ENCODE results near the gene SEMA7A.
"Not testable (repeated sequence)": the region's sequence is repeated elsewhere in the genome, so short reads cannot be mapped to it uniquely, and the experiment has no call there.

SEMA7A gene

GRCh38 chr15:74433592-74434262 is at the start of gene SEMA7A:
SEMA7A (minus strand) TSS chr15:74433958; CDS start chr15:74433918, 40 bp downstream.
- no peak for FAIRE-seq

DNA sequence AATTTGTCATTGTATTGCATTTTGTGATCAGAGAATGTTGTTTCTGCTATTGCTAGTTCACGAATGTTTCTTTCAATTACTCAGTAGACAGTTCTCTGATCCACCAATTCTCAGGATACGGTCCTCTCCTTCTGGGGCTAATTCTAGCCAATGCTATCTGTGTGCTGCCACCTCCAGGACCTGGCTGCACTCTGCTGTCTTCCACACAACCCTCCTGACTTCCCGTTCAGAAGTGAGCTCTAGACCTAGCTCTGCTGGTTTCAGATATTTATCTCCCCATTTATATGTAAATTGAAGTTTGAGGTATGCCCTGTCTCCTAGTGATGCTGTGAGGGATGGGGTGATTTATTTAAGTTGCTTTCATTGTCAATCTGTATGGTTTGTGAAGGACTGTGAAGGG is 48.9 kb upstream of the SEMA7A start:
- no peak for FAIRE-seq

DNA sequence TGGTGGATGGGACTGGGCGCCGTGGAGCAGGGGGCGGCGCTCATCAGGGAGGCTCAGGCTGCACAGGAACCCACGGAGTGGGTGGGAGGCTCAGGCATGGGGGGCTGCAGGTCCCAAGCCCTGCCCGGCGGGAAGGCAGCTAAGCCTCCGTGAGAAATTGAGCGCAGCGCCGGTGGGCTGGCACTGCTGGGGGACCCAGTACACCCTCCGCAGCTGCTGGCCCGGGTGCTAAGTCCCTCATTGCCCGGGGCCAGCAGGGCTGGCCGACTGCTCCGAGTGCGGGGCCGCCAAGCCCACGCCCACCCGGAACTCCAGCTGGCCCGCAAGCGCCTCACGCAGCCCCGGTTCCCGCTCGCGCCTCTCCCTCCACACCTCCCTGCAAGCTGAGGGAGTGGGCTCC is 46.6 kb upstream of the SEMA7A start:
- not testable (repeated sequence) for FAIRE-seq

DNA sequence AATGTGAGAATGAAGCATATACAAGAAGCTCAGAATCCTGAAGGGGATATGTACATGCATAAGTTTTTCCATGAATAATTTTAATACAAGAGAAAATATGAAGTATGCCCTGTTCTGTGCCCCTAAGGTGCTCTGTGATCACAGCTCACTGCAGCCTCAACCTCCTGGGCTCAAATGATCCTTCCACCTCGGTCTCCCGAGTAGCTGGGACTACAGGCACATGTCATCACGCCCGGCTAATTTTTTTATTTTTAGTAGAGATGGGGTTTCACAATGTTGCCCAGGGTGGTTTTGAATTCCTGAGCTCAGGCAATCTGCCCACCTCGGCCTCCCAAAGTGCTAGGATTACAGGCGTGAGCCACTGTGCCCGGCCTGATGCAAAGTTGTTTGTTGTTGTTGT is 37.9 kb upstream of the SEMA7A start:
- FAIRE-seq = not testable (repeated sequence)

DNA sequence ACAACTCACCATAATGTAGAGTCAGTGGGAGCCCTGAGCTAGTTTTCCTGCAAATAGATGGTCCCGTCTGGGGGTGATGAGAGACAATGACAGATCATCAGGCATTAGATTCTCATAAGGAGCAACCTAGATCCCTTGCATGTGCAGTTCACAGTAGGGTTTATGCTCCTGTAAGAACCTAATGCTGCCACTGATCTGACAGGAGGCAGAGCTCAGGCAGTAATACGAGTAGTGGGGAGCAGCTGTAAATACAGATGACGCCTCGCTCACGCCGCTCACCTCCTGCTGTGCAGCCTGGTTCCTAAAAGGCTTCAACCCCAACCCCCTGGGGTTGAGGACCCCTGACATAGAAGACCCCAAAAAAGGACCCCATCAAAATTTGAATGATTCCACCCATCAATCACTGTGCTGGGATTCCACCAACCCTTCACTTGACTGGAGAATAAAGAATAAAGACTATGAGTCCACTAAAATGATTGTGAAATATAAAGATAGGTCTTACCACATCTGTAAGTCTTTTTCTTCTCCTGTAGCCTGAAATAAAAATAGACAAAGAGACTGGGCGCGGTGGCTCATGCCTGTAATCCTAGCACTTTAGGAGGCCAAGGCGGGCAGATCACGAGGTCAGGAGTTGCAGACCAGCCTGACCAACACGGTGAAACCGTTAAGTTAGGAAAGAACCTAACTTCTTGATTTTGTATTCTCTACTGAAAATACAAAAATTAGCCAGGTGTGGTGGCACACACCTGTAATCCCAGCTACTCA is 37.1 kb upstream of the SEMA7A start:
- FAIRE-seq = no peak

DNA sequence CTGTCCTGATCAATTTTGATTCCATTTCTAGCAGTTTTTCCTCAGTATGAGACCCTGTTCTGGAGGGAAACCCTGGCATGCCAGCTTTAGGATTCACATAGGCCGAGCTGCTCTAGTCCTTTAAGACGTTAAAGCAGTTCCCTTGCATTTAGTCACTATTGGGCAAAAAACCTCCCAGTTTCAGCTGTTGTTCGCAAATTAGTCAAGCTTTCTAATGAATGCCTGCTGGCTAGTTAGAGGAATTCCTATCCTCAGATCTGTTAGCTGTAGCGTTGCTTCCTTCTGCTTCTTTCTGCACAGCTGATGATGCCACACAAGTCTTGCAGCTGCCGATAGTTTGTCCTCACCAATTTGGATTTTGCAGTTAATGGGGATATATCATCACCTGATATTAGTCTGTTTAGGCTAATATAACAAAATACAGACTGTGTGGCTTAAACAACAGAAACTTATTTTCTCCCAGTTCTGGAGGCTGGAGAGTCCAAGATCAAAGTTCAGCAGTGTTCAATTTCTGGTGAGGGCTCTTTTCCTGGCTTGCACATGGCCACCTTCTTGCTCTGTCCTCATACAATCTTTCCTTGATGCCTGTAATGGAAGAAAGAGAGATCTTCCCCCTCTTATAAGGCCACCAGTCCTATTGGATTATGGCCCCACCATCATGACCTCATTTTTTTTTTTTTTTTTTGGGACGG is 34.7 kb upstream of the SEMA7A start:
- no peak for FAIRE-seq

GRCh38 chr15:74466570-74466969 is 32.8 kb upstream of the SEMA7A start:
- FAIRE-seq = no peak

DNA sequence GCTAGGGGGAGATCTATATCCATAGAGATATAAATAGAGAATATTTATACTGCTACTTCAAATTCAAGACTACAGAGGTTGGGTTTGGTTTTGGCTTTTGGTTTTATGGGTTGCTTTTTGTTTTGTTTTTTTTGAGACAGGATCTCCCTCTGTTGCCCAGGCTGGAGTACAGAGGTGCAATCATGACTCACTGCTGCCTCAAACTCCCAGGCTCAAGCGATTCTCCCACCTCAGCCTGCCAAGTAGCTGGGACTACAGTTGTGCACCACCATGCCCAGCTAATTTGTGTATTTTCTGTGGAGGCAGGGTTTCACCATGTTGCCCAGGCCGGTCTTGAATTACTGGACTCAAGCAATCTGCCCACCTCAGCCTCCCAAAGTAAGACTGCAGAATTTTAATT is 31.1 kb upstream of the SEMA7A start:
- no peak for FAIRE-seq

DNA sequence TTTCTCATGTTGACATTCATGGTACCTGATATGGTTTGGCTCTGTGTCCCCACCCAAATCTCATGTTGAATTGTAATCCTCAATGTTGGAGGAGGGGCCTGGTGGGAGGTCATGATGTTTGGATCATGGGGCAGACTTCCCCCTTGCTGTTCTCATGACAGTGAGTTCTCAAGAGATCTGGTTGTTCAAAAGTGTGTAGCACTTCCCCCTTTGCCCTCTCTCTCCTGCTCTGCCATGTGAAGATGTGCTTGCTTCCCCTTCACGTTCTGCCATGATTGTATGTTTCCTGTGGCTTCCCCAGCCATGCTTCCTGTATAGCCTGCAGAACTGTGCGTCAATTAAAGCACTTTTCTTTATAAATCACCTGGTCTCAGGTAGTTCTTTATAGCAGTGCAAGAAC is 30.5 kb upstream of the SEMA7A start:
- FAIRE-seq = no peak

DNA sequence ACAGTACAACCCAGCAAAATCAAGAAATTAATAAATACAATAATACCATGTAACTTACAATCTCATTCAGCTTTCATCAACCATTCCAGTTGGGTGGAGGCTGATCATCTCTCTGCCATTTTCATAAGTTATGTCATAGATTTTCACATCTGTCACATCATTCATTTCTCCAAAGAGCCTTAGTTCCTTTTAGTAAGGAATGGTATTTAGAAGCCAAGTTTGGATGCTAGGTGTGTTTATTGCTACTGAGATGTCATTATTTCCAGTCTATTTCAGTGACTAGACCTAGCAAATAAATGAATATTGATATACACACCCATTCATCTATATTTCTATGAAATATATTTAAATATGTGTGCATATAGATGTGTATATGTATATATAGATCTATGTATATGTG is 29.9 kb upstream of the SEMA7A start:
- FAIRE-seq = no peak

GRCh38 chr15:74461847-74462511 is 28.2 kb upstream of the SEMA7A start:
- FAIRE-seq = no peak

GRCh38 chr15:74460871-74461846 is 27.4 kb upstream of the SEMA7A start, which contains the start of gene UBL7:
UBL7 (minus strand) TSS chr15:74461160; CDS start chr15:74458867, 2,293 bp downstream.
- peak; percentile 78 for FAIRE-seq

DNA sequence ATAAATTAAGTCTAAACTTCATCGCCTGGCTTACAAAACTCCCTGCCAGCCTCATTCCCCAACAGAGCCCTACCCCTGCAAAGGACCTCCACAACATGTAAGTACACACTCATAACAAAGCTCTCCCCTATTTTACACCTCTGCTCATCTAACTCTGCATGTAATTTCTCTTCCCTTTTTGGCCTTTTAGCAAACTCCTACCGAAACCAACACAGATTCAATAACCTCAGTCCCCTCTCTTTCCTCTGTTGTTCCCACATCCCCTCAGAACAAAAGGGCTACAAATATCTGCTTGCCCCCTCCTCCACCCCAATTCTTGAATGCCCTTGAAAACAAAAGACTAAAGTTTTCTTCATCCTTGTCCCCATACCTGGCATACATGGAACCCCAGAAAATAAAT is 26.5 kb upstream of the SEMA7A start:
- FAIRE-seq = no peak

DNA sequence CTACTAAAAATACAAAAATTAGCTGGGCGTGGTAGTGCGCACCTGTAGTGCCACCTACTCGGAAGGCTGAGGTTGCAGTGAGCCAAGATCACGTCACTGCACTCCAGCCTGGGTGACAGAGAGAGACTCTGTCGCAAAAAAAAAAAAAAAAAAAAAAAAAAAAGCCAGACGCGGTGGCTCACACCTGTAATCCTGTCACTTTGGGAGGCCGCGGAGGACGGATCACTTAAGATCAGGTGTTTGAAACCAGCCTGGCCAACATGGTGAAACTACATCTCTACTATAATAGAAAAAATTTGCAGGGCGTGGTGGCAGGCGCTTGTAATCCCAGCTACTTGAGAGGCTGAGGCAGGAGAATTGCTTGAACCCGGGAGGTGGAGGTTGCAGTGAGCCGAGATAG is 26.0 kb upstream of the SEMA7A start:
- FAIRE-seq = not testable (repeated sequence)

GRCh38 chr15:74458473-74458872 is 24.7 kb upstream of the SEMA7A start:
- FAIRE-seq = no peak

- FAIRE-seq = not testable (repeated sequence)
These were observed 23.3 kb upstream of the SEMA7A start for GRCh38 chr15:74457036-74457435.

DNA sequence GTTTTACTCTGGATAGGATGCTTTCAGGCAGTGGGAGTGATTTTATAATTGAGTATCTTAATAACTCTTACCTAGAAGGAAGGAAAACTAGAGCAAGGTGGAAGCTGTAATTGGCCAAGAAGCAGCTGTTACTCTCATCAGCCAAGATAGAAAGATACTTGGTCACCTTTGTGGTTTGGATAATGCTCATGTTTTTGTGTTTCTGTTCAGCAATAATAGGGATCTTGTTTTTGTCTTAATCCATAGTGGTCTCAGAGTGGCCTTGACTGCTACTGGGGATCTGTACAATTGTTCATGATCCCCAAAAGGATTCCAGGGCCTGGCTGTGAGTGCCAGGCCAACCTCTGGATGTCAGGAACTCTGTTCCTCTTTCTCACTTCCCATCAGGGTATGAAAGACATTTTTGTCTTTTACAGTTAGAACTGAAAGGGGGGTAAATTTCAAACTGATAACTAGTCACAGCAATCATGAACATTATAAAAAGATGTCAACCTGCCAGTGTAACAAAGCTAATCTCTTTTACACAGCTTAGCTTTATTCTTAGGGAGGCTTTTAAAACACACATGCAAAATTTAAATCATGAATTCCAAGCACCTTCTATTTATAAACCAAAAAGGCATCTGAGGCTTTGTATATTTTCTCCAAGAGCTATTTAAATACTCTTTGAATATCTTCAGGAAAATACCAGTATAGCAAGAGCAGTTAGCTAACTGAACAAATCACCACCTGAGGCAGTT is 21.2 kb upstream of the SEMA7A start:
- FAIRE-seq = no peak

DNA sequence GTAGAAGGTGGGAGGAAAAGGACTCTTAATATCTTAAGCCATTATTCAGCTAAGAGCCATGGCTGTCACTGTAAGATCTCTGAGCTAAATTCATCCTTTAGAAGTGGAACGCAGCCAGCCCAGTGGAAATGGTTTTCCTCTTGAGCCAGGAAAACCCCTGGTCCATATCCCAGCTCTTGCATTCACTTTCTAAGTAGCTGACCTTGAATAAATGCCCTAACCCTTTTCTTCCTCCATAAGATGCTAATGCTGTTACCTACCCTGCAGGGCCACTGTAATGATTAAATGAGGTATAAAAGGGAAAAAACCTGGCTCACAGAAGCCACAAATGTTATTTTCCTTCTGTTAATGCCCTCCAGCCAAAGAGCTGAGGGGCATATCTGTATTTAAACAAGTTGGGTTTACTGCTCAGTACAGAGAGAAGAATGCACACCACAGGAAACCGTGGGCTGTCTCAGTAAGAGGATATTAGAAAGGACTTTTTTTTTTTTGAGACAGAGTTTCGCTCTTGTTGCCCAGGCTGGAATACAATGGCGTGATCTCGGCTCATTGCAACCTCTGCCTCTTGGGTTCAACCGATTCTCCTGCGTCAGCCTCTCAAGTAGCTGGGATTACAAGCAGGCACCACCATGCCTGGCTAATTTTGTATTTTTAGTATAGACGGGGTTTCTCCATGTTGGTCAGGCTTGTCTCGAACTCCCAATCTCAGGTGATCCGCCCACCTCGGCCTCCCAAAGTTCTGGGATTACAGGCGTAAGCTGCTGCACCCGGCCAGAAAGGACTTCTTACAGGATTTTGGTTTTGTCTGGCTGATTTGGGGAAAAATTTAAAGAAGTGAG is 20.4 kb upstream of the SEMA7A start:
- no peak for FAIRE-seq

DNA sequence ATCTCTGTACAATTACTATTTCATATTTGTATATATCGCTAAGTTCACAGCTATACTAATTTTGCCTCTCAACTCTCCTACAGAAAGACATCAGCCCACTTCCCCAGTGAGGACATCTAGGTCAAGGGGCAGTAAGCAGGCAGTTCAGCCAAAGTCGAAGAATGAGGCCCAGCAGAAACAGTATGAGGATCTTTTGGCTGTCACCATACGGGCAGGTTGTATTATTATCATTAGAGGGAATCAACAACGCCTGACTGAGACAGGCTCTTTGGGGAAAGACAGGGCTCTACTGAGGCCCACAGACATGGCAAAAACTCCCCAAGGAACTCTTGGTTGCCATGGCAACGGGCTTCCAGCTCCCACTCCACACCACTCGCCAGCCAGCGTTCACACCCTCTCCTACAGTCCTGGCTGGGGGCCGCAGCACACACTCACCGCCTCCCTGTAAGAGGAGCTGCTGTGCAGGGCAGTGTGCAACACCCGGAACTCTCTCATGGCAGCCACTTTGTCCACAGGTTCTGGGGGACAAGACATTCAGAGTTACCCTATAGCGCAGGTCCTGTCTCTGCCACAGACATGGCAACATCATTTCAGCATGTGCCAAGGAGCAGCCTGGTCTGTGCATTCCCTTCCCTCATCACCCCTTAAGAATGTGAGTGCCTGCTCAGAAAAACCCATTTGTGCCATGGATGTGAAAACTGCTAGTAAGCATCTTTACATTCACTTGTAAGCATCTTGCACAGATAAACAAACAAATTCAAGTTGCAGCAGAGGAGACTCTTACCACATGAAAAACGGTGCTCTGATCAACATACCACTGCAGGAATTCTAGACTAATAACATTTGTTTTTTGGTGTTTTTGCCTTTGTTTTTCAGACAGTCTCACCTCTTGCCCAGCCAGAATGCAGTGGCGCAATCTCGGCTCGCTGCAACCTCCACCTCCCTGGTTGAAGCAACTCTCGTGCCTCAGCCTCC is 18.4 kb upstream of the SEMA7A start:
- no peak for FAIRE-seq
